GM18517 (cell line): ENCODE measurements around the gene CNTNAP3.
"Not testable (repeated sequence)": the region's sequence is repeated elsewhere in the genome, so short reads cannot be mapped to it uniquely, and the experiment has no call there.

Experiments
- ATAC-seq: cut with Tn5 transposase; IDR thresholded peaks from one replicate; pipeline ENCODE4 v1.9.1; 2021; ENCODE audit warnings: mild to moderate bottlenecking, moderate library complexity; ENCODE audit not compliant: unreplicated experiment

The CNTNAP3 gene

DNA sequence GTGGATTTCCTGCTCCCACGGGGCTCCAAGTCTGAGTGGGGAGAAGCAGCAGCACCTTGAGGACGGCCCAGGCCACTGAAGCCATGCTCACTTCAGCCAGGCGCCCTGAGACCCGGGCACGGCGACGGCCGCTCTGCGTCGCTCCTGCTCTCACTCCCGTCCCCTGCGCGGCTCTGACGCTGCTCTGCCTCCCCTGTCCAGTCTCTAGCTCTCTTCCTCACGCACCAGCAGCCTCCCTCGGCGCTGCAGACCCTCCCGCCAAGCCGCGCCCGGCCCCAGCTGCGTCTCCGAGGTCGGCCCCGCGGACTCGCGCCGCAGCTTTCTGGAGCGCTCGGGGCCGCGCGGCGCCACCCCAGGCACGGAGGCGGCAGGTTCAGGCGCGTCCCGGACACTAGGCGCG, at the start of gene CNTNAP3:
TSS of gene CNTNAP3 (minus strand) at position 188 of the 400 bp plus-strand sequence. CDS start at position 85, 103 bp downstream.
- ATAC-seq = not testable (repeated sequence)

DNA sequence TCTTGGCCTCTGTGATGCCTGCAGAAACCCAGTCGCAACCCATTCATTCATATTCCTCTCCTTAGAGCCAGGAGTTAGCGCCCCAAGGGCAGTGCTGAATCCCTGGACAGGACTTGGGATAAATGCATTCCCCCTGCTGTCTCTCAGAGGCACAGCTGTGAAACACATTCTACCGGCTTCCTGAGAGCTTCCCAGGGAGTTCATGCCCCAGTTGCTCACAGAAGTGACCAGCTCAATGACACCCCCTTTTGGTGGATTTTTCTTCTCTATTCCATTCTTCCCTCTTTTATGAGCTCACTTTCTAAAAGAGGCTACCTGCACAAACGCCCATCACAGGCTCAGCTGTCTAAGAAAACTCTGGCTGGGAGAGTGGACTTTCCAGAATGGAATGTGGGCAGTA, 8.0 kb downstream of the CNTNAP3 start:
- not testable (repeated sequence) for ATAC-seq

DNA sequence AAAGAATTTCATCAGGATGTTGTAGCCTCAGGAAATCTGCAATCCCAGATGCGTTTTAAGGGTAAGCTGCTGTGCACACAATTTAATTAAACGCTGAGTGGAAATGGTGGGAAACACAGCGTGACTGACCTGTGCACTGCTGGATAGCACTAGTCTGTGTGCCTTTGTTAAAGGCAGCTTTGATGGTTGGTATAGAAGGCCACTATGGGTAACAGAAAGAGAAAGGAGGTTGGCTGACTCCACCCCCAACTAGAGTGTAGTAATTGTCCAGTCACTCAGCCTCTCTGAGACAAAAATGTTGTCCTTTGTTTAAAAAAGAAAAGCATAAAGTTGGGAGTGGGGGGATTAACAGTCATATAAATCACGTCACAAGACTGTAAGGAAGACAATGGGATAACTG, 45.5 kb downstream of the CNTNAP3 start:
- not testable (repeated sequence) for ATAC-seq

DNA sequence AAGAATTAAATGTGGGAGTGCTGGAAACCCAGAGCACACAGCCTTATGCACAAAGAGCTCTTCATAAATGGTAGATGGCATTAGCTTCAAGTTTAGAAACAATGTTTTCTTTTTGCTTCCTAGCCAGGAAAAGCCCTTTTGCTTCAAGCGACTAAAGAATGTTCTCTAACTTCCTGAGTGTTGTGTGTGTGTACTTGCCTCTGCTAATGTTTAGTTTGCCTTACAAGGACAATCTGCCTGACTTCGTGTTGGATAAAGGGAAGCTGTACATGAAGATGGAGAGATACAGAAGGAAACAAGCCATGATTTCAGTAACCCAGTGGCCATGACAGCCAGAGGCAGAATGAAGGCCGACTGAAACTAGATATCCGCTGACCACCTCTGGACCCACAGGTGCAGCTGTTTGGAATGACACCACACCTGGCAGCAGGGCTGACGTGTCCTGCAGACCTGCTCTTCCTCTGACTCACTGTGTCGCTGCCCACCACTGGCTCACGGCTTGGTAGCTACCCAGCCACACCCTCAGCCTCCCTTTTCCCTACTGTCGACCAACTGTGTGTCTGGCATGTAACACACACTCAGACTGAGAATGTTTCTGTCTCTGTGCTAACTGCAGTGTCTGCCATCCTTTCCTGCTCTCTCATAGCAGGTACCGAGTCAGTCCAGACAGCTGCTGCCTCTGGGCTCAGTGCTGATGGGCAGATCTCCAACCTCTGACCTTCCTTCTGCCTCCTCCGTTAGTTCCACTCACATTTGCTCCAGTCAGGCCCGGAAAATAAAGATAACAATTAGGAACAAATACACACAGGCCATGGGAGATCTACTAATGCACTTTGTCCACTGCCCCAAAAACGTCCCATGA, 55.6 kb downstream of the CNTNAP3 start:
- ATAC-seq = not testable (repeated sequence)

DNA sequence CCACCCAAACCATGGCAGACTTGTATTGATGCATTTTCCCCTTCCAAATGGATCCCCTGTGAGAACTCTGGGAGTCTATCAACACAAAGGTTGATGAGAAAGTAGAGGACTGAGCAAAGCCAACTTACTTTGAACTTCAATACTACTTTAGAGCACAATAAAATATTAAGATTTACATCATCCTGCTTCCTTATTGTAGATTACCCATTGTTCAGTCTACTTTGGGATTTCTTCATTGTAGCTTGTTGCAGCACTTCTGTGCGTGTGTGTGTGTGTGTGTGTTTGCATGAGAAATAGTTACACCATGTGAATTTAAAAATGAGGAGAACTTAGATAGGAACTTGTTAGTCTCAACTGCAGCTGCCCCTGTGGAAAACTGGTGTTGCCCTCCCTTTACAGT, 72.0 kb downstream of the CNTNAP3 start:
- ATAC-seq = not testable (repeated sequence)

DNA sequence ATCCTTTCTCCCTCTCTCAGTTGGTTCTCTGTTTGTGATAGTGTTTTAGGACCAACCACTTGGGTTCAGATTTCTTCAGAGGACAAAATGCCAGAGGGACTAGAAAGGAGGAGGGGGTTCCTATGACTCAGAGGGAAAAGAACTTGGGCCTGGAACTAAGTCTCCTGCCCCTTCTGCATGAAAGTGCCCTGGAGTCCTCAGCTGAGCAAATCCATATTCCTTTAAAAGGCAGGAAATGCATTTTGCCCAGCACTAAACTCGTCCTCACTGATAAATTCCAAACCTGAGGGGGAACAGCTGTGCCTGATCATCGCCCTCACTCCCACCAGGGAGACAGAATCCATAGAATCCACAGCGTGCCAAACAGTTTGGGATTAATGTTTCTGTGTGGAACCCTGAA, 78.2 kb downstream of the CNTNAP3 start:
- ATAC-seq = not testable (repeated sequence)

DNA sequence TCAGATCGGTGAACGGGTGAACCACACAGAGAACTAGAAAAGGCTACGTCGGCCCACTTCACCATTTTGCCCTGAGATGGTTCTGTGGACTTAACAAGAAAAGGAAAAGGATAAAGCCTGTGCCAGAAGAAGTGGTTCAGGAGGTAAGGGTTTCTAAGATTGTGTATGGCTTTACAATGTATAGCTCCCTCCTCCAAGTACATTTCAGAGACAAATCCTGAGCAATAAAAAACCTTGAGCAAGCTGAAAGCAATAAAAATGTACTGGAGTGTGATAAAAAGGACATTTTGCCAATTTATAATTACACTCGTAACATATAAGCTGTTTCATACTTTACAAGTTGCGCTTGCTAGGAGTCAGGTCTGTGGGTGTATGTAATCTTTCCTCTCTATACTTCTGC, 81.3 kb downstream of the CNTNAP3 start:
- ATAC-seq = not testable (repeated sequence)

DNA sequence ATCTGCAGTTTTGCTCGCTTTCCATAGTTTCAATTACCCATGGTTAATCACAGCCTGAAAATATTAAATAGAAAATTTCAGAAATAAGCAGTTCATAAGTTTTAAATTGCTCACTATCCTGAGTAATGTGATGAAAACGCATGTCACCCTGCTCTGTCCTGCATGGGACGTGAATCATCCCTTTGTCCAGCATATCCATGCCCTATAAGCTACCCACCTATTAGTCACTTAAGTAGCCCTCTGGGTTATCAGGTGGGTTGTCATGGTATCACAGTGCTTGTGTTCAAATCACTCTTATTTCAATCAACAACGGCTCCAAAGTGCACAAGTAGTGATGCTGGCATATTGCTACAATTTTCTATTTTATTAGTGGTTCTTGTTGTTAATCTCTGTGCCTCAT, 82.1 kb downstream of the CNTNAP3 start:
- ATAC-seq = not testable (repeated sequence)

DNA sequence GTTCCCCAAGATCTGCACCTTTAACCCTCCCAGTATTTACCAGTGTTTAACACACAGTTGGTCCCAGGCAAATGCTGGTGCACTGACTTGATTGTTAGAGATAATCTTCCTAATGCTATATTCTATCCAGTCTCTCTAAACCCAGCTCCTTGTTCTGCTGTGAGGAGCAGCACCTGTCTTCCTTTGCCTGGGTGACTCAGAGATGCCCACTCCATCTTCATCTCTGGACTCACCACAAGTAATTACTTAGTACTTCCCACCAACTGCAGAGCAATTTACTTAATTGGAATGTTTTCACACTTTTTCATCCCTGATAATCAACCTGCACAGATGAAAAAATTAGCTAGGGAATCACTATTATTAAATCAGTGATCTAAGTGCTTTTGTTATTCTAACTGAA, 87.6 kb downstream of the CNTNAP3 start:
- ATAC-seq = not testable (repeated sequence)

DNA sequence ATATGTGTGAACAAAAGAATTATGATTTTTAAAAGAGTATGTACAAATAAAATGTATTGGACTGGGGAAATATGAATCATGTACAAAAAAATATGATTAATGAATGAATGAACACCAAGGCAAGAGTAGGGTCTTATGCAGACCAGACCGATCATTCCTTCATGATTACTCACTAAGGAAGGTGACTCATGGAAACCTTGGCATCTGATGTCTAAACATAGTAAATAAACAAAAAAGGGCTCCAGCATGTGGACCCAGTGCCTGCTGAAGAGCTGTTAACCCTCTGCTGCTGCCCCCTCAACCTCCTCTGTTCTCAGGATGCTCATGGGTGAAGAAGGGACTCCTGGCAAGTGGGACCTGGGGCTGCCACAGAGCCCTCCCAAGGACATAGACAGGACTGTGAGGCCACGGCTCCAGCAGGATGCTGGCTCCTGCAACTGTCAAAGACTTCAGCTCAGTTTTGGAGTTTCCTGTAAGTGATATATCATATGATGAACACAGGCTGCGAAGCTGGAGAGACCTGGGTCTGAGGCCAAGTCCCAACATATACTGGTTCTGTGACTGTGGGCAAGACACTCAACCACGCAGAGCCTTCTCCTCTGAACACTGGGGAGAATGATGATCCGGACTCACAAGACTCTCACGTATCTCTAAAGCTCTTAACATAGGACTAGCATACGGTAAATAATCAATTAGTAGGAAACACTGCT, 89.8 kb downstream of the CNTNAP3 start:
- ATAC-seq = not testable (repeated sequence)

DNA sequence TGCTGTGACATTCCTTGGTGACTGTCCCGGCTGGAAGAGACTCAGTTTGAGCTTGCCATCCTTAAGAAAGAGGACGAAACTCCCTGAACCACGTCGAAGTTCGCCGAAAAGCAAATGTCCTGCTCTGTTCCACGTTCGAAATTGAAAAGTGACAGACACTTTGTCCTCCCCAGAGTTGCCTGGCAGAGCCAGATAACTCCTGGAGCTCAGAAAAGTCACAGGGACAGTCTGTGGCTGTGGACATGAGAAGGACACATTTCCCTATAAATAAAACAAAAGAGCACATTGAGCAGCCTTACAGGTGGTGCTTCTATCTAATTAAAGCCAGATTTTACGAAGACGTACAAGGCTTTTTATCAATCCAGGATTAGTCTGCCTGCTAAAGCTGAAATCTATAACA, 116.6 kb downstream of the CNTNAP3 start:
- not testable (repeated sequence) for ATAC-seq

DNA sequence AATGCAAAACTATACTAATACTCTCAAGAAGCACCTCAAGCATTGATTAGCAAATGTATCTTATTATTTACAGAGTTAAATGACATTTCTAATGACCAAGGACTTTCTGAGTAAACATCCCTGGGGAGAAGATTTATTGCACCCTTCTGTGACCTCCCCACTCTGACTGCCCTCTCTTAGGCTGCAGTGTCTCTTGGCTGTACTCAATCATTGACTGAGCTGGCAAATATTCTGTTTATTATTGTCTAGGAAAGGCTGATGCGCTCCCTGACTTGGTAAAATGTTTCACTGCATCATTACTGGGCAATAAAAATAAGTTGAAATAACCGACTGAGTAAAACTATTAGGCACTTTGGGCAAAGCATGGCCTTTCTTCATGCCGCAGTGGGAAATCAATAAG, 130.3 kb downstream of the CNTNAP3 start:
- ATAC-seq = not testable (repeated sequence)

DNA sequence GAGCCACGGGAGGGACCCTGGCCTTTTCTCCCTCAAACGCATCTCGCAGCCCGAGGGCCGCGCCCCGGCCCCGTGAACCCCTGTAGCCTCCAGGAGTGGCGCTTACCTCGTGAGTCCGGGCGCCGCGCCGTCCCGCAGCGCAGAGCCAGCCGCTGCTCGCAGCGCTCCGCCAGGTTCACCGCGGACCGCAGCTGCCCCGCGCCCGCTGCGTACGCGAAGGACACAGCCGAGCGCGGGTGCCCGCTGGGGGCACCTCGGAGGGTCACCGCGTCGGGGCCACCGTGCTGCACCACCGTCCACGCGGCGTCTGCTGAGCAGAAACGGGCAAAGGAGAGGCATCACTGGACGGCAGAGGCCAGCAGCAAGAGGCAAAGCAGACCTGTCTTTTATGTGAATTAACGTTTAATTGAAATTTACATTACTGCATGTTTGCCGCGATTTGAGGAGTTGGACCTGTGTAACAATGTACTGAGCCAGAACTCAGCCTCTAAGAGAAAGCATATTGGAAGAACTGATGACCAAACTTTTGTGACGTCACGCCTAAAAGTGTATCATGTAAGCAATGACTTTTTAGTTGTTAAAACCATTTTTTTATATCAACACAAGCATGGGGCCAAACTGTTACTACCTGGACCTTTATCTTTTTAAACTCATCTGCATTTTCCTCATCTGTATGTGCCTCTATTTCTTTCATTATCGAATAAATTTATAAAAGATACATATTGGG, 155.0 kb downstream of the CNTNAP3 start:
- ATAC-seq = not testable (repeated sequence)

DNA sequence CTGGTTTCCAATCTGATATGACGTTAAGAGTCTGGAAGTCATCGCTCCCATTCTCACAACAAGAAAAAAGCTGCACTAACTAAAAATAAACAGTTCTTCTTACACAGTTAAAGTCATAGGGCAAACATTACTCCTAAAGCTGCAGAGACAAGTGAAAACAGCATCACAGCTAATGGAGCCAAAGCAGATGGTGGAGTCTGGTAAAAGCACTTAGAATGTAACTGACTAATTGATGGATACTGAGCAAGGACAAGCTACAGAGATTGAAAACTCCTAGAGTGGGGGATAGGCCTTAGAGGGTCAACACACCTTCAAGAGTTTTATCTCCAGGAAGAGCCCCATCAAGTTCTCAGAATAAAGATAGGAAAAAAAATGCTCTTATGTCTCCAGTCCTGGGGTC, 166.6 kb downstream of the CNTNAP3 start:
- ATAC-seq = not testable (repeated sequence)

DNA sequence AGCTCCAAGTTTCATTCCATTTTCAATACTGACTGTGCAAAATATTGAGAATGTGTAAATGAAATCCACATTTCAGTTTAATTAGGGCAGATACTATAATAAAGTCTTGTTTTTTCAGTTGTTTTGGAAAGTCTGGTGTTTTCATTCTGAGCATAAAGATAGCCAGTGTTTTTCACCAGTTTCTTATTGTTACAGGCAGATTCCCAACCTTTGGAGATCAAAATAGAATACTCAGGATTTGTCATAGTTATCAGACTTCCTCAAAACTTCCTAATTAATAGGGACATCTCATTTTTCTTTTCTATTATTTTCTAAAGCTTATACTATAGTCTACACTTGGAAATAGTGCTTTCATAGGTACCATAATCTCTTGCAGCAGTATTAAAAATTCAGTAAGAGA, 176.2 kb downstream of the CNTNAP3 start:
- ATAC-seq = not testable (repeated sequence)

DNA sequence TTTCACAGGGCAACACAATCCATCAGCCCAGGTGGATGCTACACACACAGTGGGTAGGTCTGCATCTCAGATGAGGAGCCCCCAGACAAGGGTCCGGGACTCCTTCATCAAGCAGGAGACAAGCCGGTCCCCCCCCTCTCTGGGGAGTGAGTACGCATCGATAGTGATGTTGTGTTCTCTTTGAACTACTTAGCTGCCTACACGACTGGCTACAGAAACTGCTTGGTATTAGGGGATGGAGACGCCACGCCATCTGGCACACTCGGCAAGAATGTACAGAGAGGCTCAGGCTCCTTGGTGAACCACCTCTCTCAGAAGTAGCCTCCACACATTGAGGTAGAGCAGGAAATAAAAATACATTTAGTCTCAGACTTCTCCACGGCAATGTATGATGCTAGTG, 179.8 kb downstream of the CNTNAP3 start:
- no peak for ATAC-seq

DNA sequence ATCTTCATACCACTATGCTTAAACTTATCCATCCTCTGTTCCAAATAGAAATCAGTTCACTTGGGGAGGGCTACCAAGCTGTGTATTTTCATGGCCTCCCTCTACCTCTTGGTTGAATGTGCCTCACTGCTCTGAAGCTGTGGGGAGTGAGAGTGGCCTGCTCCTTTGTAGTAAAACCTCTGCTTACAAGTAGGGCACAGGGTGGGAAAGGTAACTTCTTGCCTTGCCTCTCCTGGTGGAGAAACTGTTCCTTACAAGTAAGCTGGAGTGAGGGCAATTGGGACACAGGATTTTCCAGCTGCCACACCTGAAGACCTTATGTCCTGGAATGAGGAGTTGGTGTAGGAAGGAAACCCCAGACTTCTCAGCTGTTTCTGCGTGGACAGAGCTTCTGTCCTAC, 190.8 kb downstream of the CNTNAP3 start:
- ATAC-seq = not testable (repeated sequence)

DNA sequence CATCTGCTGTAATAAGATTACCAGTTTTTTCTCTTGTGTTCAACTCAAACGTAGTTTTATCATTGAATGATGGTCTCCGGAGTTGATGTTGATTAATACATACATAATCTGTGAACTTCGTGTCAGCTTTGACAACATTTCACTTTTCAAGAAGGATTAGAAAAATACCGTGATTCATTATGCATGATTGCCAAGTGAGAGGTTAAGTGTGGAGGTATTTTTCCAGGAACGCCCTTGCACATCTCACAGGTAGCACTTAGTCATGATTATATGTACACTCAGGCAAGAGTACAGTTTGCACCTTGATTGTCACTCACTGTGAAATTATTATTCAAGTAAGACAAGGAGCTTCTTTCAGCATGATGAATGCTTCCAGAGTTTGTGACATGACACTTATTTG, 202.7 kb downstream of the CNTNAP3 start:
- not testable (repeated sequence) for ATAC-seq

DNA sequence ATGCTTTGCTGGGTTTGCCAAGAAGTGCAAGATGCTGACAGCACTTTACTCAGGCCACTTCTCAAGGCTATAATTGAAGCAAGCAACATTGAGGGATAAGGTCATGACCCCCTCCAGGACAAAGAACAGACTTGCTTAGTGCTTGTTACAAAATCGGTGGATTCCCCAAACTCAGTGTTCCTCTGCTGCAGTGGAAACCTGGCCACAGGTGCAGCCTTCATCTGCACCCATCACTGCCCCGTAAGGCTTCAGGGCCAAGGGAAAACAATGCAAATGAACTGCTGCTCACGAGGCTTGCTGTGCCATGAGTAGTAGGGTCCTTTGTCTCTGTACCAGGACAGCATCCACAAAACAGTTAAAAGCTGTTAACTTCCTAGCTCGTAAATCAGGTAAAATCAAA, 205.4 kb downstream of the CNTNAP3 start:
- ATAC-seq = not testable (repeated sequence)

DNA sequence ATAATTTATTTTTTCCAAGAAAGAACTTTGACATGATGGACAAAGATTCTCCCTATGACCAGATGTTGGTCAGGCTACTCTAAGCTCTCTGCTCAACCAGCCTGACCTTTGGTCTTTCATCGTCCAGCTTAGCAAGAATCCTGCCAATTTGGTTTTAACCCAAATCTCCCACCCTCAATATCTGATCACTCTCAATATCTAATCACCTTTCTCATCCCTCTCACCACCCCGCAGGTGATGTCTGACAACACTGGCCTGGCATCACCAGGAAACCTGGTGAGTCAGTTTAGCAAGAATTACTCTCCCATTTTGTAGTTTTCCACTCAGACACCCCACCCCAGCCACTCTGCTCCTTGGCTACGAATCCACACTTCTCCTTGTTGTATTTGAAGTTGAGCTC, 207.9 kb downstream of the CNTNAP3 start:
- ATAC-seq = not testable (repeated sequence)

DNA sequence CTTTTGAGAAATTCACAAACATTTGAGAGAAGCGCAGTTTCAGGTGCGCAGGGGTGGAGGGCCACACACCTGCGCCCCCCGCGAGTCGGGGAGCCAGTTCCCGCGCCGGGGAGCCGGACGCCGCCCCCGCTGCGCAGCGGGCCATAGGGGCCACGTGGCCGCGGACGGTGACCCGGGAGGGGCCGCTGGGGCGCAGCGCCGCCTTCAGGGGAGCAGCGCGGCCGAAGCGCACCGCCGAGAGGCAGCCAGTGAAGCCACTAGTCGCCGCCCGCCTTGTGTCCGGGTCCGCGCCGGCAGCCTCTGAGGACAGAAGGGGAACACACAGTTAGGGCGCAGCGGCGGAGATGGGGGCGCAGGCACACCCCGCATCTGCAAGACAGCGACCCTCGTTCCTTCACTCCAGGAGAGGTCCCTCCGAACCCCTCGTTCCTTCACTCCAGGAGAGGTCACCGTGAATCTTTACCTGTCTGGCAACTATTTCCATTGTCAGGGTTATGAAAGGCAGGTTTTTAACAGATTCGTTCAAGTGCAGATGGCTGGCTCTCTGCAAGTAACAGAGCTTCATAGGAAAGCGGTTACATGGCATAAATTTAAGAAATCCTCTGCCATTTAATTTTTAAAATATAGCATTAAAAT, 209.2 kb downstream of the CNTNAP3 start:
- not testable (repeated sequence) for ATAC-seq
